Measurements from ENCODE around the gene GTF2IRD1. TPM values are rescaled to one million over a fixed set of nuclear protein-coding genes. Genes with fewer than 3 reads are reported as not detected.
"Not testable (repeated sequence)": the region's sequence is repeated elsewhere in the genome, so short reads cannot be mapped to it uniquely, and the experiment has no call there.

GTF2IRD1 gene
- total and polyA plus RNA-seq, 8 donors, result 7.1 to 15.9 (median 9.9) TPM

DNA sequence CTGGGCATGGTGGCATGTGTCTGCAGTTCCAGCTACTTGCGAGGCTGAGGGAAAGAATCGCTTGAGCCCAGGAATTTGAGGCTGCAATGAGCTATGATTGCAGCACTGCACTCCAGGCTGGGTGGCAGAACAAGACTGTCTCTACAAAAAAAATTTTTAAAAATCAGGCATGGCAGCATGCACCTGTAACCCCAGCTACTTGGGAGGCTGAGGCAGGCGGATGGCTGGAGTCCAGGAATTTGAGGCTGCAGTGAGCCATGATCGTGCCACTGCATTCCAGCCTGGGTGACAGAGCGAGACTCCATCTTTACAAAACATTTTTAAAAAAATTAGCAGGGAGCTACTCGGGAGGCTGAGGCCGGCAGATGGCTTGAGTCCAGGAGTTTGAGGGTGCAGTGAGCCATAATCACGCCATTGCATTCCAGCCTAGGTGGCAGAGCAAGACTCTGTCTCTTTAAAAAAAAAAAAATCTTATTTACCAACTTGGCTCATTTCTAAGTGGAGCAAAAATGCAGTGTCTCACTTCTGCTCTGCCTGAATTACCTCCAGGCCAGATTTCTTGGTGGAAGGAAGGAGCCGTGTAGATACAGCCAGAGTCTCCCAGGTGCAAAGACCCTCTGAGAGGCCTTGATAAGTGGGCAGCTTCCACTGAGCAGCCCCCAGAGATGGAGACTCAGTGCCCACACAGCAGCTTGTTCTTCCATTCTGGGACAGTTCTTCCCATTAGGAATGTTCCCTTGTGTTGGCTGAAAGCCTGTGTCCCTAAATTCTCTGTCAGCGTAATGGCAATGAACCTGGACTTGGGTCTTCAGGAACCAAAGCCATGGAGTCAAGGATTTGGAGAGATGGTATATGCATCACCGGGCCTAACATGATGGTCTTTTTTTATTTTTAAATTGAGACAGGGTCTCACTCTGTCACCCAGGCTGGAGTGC is 30.0 kb downstream of the GTF2IRD1 start:
- Histone ChIP-seq H3K27ac (peak overlapping the region; percentile 50 to 55 (median 54)), H3K4me1 (peaks cover 30 to 34% (median 33%) of the 10 kb centered on the region in 3 donors), H3K27me3 (no peaks in the 10 kb centered on the region), H3K36me3 (no peaks in the 10 kb centered on the region), H3K4me3 (no peak overlapping the region), H3K9me3 (no peaks in the 10 kb centered on the region)
- no peak for FAIRE-seq
- ATAC-seq, result peak in 2 of 4 donors; percentile 20 to 23
- peak in 2 of 6 donors; percentile 42 to 65 for DNase-seq
- intact Hi-C loops (cut with DNase I), result no loop called here
- TF ChIP-seq, protein P1, sequence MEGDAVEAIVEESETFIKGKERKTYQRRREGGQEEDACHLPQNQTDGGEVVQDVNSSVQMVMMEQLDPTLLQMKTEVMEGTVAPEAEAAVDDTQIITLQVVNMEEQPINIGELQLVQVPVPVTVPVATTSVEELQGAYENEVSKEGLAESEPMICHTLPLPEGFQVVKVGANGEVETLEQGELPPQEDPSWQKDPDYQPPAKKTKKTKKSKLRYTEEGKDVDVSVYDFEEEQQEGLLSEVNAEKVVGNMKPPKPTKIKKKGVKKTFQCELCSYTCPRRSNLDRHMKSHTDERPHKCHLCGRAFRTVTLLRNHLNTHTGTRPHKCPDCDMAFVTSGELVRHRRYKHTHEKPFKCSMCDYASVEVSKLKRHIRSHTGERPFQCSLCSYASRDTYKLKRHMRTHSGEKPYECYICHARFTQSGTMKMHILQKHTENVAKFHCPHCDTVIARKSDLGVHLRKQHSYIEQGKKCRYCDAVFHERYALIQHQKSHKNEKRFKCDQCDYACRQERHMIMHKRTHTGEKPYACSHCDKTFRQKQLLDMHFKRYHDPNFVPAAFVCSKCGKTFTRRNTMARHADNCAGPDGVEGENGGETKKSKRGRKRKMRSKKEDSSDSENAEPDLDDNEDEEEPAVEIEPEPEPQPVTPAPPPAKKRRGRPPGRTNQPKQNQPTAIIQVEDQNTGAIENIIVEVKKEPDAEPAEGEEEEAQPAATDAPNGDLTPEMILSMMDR (IDR thresholded peaks at IDR 0.05), result no peak
- WGBS, 2 donors, result 37 to 41% methylated on average over 11 of the region's 11 CpGs

DNA sequence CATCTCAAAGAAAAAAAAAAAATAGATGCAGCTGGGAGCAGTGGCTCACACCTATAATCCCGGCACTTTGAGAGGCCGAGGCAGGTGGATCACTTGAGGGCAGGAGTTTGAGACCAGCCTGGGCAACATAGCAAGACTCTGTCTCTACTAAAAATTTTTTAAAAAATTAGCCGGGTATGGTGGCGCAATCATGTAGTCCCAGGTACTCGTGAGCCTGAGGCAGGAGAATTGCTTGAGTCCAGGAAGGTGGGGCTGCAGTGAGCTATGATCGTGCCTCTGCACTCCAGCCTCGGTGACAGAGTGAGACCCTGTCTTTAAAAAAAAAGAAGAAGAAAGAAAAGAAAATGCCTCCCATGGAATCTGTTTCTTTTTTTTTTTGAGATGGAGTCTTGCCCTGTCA is 31.9 kb downstream of the GTF2IRD1 start:
- FAIRE-seq, result no peak
- DNase-seq, result no peak
- Histone ChIP-seq H3K27ac (no peak overlapping the region), H3K4me3 (no peak overlapping the region), H3K9me3 (no peaks in the 10 kb centered on the region), H3K4me1 (peaks cover 13 to 15% (median 14%) of the 10 kb centered on the region in 3 donors), H3K27me3 (no peaks in the 10 kb centered on the region), H3K36me3 (no peaks in the 10 kb centered on the region)
- WGBS, 2 donors, result 93 to 94% methylated on average over 7 of the region's 7 CpGs
- no peak for ATAC-seq
- TF ChIP-seq, protein P1 (IDR thresholded peaks at IDR 0.05), result no peak
- intact Hi-C loops (cut with DNase I), result no loop called here

DNA sequence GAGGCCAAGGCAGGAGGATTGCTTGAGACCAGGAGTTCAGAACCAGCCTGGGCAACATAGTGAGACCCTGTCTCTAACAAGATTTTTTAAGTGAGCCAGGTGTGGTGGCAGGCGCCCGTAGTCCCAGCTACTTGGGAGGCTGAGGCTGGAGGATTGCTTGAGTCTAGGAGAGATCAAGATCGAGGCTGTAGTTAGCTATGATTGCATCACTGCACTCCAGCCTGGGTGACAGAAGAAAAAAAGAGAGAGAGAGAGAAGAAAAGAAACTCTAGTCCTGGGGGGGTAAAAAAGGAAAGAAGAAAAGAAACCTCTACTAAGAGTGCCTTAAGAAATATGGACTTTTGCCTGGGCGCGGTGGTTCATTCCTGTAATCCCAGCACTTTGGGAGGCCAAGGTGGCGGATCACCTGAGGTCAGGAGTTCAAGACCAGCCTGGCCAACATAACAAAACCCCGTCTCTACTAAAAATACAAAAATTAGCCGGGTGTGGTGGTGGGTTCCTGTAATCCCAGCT is 34.9 kb downstream of the GTF2IRD1 start:
- intact Hi-C loops (cut with DNase I); ATAC-seq: not testable (repeated sequence)
- 91 to 94% methylated on average over 8 of the region's 8 CpGs for WGBS, 2 donors

DNA sequence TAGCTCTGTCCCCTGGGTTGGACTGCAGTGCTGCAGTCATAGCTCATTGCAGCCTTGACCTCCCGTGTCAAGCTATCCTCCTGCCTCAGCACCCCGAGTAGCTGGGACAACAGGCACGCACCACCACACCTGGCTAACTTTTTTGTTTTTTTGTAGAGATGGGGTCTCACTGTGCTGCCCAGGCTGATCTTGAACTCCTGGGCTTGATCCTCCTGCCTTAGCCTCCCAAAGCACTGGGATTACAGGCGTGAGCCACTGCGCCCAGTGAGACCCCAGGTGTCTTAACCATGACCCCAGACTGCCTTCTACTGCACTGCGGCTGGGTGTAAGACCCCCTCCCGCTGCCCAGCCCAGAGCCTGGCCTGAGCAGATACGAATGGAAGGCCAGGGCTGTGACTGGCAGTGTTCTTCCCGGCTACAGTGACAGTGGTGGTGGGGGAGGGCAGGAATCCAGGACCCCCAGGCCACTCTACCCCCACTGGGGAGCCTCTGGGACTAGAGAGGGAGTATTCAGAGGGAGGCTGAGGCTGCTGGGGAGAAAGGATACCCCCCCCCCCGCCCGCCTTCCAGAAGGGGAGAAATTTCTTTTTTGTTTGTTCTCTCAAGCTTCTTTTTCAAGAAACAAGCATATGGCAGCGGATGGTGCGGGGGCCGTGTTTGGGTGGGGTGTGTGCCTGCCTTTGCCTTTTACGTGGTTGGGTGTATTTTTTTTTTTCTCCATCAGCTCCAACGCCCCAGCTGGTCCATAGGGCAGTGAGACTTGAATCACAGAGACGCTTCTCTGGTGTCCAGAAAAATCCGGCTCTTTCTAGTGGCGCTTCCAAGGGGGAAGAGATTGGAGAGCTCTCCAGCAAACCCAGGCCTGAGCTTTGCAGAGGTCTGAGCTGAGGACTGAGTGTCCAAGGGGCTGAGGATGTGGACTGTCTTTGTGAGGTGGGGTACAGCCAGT is 36.6 kb downstream of the GTF2IRD1 start:
- no peaks in the 10 kb centered on the region for H3K27me3 ChIP-seq
- ATAC-seq (no peak), DNase-seq (no peak), FAIRE-seq (no peak)
- no peaks in the 10 kb centered on the region for H3K4me1 ChIP-seq
- no peak overlapping the region for H3K27ac ChIP-seq
- TF ChIP-seq, protein P1 (IDR thresholded peaks at IDR 0.05), result no peak
- no peak overlapping the region for H3K4me3 ChIP-seq
- intact Hi-C loops (cut with DNase I), result no loop called here
- WGBS, 2 donors, result 89 to 94% methylated on average over 19 of the region's 19 CpGs
- H3K36me3 ChIP-seq, result no peaks in the 10 kb centered on the region
- no peaks in the 10 kb centered on the region for H3K9me3 ChIP-seq

More for the DNA sequence above, 34.9 kb downstream of the GTF2IRD1 start:
- not testable (repeated sequence) for H3K27me3 ChIP-seq, H3K36me3 ChIP-seq, FAIRE-seq, H3K4me1 ChIP-seq, H3K9me3 ChIP-seq, DNase-seq, H3K4me3 ChIP-seq, H3K27ac ChIP-seq

DNA sequence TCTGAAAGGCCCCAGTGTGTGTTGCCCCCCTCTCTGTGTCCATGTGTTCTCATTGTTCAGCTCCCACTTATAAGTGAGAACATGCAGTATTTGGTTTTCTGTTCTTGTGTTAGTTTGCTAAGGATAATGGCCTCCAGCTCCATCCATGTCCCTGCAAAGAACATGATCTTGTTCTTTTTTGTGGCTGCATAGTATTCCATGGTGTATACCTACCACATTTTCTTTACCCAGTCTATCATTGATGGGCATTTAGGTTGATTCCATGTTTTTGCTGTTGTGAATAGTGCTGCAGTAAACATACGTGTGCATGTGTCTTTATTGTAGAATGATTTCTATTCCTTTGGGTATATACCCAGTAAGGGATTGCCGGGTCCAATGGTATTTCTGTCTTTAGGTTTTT is 37.8 kb downstream of the GTF2IRD1 start:
- DNase-seq; H3K27ac ChIP-seq; FAIRE-seq; ATAC-seq; H3K27me3 ChIP-seq; H3K4me3 ChIP-seq; H3K9me3 ChIP-seq; H3K4me1 ChIP-seq; H3K36me3 ChIP-seq; intact Hi-C loops (cut with DNase I): not testable (repeated sequence)
- WGBS, 2 donors, result 97 to 98% methylated on average over 2 of the region's 2 CpGs
